HG03565 (cell line): ENCODE measurements around the gene EXOC6.

Source experiments
- ATAC-seq: cut with Tn5 transposase; IDR thresholded peaks from one replicate; pipeline ENCODE4 v1.9.1; 2021; ENCODE audit warnings: mild to moderate bottlenecking, moderate library complexity; ENCODE audit not compliant: unreplicated experiment

Gene EXOC6

GRCh38 chr10:92848441-92849233, at the start of gene EXOC6:
Gene EXOC6 (plus strand): TSS chr10:92848520. CDS start chr10:92848534, 14 bp downstream.
- ATAC-seq = peak; percentile 71

GRCh38 chr10:92799568-92799967, 48.8 kb upstream of the EXOC6 start:
- ATAC-seq = no peak

GRCh38 chr10:92800134-92800733, 48.1 kb upstream of the EXOC6 start:
- no peak for ATAC-seq

- no peak for ATAC-seq
Measured at GRCh38 chr10:92801978-92802872, 46.1 kb upstream of the EXOC6 start.

GRCh38 chr10:92809840-92810239, 38.5 kb upstream of the EXOC6 start:
- no peak for ATAC-seq

GRCh38 chr10:92810934-92811532, 37.3 kb upstream of the EXOC6 start:
- ATAC-seq = no peak

GRCh38 chr10:92811986-92812385, 36.3 kb upstream of the EXOC6 start:
- ATAC-seq = no peak

GRCh38 chr10:92813979-92814378, 34.3 kb upstream of the EXOC6 start:
- no peak for ATAC-seq

- no peak for ATAC-seq
Measured at GRCh38 chr10:92814790-92815189, 33.5 kb upstream of the EXOC6 start.

GRCh38 chr10:92816091-92816531, 32.2 kb upstream of the EXOC6 start:
- no peak for ATAC-seq

GRCh38 chr10:92822060-92822634, 26.2 kb upstream of the EXOC6 start:
- no peak for ATAC-seq

- no peak for ATAC-seq
Measured at GRCh38 chr10:92822964-92823363, 25.4 kb upstream of the EXOC6 start.

GRCh38 chr10:92826061-92826460, 22.3 kb upstream of the EXOC6 start:
- ATAC-seq = no peak

GRCh38 chr10:92826504-92826903, 21.8 kb upstream of the EXOC6 start:
- no peak for ATAC-seq

- no peak for ATAC-seq
Measured at GRCh38 chr10:92829042-92829785, 19.1 kb upstream of the EXOC6 start.

GRCh38 chr10:92829786-92830377, 18.4 kb upstream of the EXOC6 start:
- ATAC-seq = no peak

GRCh38 chr10:92830478-92831389, 17.6 kb upstream of the EXOC6 start:
- no peak for ATAC-seq

- ATAC-seq = no peak
Measured at GRCh38 chr10:92832121-92832520, 16.2 kb upstream of the EXOC6 start.
